HepG2 (cell line): ENCODE results near the gene C20orf204. TPM values are rescaled to one million over a fixed set of nuclear protein-coding genes. Genes with fewer than 3 reads are reported as not detected.
A peak's percentile ranks its signal among the peaks of the same experiment; 100 is the strongest.

Experiments
- IKZF1 ChIP-seq: fragments of 450-650 bp; IDR thresholded peaks from 2 replicates; pipeline ENCODE4 v1.7.1; 2016
- IRX3 ChIP-seq: sonication (generic); formaldehyde crosslinking; IDR thresholded peaks from 2 replicates; pipeline ENCODE4 v1.8.1; 2023; ENCODE audit warnings: mild to moderate bottlenecking, low read depth, missing genetic modification reagents, borderline replicate concordance
- NFKBIZ ChIP-seq: IDR thresholded peaks from 2 replicates; pipeline ENCODE4 v1.6.1; 2018; ENCODE audit warnings: missing genetic modification reagents, missing compliant biosample characterization
- RBM22 ChIP-seq: fragments of 200-400 bp; formaldehyde crosslinking; optimal IDR thresholded peaks from 2 replicates; pipeline ENCODE3; 2017; ENCODE audit warnings: mild to moderate bottlenecking, low read length, moderate library complexity
- SNAPC2 ChIP-seq: sonication (generic); formaldehyde crosslinking; IDR thresholded peaks from 2 replicates; pipeline ENCODE4 v1.8.1; 2022; ENCODE audit warnings: mild to moderate bottlenecking, missing genetic modification reagents
- TSC22D2 ChIP-seq: sonication (generic); formaldehyde crosslinking; IDR thresholded peaks from 2 replicates; pipeline ENCODE4 v1.5.1; 2020; ENCODE audit warnings: missing genetic modification reagents, mild to moderate bottlenecking, borderline replicate concordance
- polyA plus RNA-seq, 8 experiments: library from polyadenylated mRNA; depleted of rRNA in 3 of 8; stranded (reverse) in 7 of 8; unstranded in 1 of 8; fragments of >200 nt; fragmentation: Illumina TruSeq in 4 of 8; extraction: Trizol in 4 of 8; gene quantifications; 2 replicates each; pipeline versions ENCODE4 v1.2.1 to v1.2.3, GENCODE V29; 2011 to 2016; ENCODE audit warnings: low read depth in 4 of 8, missing spikeins in 1 of 8, mixed read lengths in 1 of 8; ENCODE audit not compliant: insufficient read depth in 1 of 8
- total RNA-seq, 5 experiments: library from RNA; depleted of rRNA; stranded (reverse); fragments of >200 nt; fragmentation: Illumina TruSeq; extraction: Trizol; gene quantifications; 2 replicates each; pipeline ENCODE4 v1.2.3, GENCODE V29; 2016; ENCODE audit warnings: low read depth in 1 of 5
- TF ChIP-seq, protein P1 (sequence below): IDR thresholded peaks from 2 replicates; pipeline ENCODE4 v1.6.1; 2016; ENCODE audit warnings: low read depth, missing genetic modification reagents, missing compliant biosample characterization
- TF ChIP-seq, protein P2 (sequence below): sonication (generic); formaldehyde crosslinking; IDR thresholded peaks from 2 replicates; pipeline ENCODE4 v1.4.0; 2020; ENCODE audit warnings: low read depth, missing genetic modification reagents
- TF ChIP-seq, protein P3 (sequence below): sonication (generic); IDR thresholded peaks from 2 replicates; pipeline ENCODE4 v1.6.1; 2016; ENCODE audit warnings: low read depth, borderline replicate concordance
- TF ChIP-seq, protein P4 (sequence below): sonication (generic); formaldehyde crosslinking; IDR thresholded peaks from 2 replicates; pipeline ENCODE4 v1.8.0; 2022; ENCODE audit warnings: mild to moderate bottlenecking, missing genetic modification reagents; ENCODE audit not compliant: insufficient replicate concordance
- TF ChIP-seq, protein P5 (sequence below): sonication (generic); formaldehyde crosslinking; IDR thresholded peaks from 2 replicates; pipeline ENCODE4 v1.4.0; 2020; ENCODE audit warnings: missing genetic modification reagents, borderline replicate concordance

The C20orf204 gene
- total and polyA plus RNA-seq, 2 of the 13 experiments (the other 11 are each of a cell fraction or from before 2014, with no cell fraction given): 22.1 to 80.0 TPM

DNA sequence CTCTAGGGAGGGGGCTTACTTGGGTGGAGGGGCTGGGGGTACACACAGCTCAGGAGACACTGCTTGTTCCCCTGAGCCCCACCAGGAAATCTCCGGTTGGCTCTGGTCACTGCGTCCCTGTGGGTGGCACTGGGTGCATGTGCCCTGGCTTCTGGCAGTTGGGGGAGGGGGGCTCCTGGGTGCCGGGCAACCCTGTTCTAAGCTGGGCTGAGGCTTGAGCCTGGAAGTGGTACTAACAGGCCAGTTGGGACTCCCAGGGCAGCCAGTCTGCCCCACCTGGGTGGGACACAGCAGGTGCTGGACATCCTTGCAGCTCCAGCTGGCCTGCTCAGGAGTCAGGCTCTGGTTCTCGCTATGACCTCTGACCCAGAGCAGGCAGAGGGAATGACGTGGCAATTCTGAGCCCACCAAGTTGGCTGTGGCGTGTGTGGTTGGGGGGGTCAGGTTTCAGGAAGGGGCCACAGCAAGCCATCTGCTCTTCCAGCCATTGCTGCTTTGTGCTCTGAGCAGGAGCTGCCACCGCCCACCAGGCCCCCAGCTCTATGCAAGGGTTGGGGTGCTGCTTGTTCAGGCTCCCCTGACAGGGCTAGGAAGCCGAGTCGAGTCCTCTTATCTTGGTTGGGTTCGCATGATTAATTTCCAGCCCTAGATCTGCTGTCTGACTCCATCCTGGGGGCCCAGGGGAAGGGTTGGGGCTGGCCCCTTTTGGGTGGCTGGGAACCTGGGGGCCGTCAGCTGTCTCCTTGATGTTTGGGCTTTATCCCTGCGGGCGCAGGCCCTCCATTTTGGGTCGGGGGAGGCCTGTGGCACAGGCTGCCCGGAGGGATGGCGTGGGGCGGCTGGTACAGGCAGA, 590 bp downstream of the C20orf204 start (continued):
- TF ChIP-seq SNAPC2 (CRISPR knock-in tag): peak; percentile 87; the same call in 1 of the 2 replicates
- TF ChIP-seq, protein P1, sequence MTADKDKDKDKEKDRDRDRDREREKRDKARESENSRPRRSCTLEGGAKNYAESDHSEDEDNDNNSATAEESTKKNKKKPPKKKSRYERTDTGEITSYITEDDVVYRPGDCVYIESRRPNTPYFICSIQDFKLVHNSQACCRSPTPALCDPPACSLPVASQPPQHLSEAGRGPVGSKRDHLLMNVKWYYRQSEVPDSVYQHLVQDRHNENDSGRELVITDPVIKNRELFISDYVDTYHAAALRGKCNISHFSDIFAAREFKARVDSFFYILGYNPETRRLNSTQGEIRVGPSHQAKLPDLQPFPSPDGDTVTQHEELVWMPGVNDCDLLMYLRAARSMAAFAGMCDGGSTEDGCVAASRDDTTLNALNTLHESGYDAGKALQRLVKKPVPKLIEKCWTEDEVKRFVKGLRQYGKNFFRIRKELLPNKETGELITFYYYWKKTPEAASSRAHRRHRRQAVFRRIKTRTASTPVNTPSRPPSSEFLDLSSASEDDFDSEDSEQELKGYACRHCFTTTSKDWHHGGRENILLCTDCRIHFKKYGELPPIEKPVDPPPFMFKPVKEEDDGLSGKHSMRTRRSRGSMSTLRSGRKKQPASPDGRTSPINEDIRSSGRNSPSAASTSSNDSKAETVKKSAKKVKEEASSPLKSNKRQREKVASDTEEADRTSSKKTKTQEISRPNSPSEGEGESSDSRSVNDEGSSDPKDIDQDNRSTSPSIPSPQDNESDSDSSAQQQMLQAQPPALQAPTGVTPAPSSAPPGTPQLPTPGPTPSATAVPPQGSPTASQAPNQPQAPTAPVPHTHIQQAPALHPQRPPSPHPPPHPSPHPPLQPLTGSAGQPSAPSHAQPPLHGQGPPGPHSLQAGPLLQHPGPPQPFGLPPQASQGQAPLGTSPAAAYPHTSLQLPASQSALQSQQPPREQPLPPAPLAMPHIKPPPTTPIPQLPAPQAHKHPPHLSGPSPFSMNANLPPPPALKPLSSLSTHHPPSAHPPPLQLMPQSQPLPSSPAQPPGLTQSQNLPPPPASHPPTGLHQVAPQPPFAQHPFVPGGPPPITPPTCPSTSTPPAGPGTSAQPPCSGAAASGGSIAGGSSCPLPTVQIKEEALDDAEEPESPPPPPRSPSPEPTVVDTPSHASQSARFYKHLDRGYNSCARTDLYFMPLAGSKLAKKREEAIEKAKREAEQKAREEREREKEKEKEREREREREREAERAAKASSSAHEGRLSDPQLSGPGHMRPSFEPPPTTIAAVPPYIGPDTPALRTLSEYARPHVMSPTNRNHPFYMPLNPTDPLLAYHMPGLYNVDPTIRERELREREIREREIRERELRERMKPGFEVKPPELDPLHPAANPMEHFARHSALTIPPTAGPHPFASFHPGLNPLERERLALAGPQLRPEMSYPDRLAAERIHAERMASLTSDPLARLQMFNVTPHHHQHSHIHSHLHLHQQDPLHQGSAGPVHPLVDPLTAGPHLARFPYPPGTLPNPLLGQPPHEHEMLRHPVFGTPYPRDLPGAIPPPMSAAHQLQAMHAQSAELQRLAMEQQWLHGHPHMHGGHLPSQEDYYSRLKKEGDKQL: no peak
- no peak for TF ChIP-seq NFKBIZ (CRISPR knock-in tag)
- TF ChIP-seq, protein P2, sequence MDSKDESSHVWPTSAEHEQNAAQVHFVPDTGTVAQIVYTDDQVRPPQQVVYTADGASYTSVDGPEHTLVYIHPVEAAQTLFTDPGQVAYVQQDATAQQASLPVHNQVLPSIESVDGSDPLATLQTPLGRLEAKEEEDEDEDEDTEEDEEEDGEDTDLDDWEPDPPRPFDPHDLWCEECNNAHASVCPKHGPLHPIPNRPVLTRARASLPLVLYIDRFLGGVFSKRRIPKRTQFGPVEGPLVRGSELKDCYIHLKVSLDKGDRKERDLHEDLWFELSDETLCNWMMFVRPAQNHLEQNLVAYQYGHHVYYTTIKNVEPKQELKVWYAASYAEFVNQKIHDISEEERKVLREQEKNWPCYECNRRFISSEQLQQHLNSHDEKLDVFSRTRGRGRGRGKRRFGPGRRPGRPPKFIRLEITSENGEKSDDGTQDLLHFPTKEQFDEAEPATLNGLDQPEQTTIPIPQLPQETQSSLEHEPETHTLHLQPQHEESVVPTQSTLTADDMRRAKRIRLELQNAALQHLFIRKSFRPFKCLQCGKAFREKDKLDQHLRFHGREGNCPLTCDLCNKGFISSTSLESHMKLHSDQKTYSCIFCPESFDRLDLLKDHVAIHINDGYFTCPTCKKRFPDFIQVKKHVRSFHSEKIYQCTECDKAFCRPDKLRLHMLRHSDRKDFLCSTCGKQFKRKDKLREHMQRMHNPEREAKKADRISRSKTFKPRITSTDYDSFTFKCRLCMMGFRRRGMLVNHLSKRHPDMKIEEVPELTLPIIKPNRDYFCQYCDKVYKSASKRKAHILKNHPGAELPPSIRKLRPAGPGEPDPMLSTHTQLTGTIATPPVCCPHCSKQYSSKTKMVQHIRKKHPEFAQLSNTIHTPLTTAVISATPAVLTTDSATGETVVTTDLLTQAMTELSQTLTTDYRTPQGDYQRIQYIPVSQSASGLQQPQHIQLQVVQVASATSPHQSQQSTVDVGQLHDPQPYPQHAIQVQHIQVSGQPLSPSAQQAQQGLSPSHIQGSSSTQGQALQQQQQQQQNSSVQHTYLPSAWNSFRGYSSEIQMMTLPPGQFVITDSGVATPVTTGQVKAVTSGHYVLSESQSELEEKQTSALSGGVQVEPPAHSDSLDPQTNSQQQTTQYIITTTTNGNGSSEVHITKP (CRISPR knock-in tag): no peak
- TF ChIP-seq, protein P3, sequence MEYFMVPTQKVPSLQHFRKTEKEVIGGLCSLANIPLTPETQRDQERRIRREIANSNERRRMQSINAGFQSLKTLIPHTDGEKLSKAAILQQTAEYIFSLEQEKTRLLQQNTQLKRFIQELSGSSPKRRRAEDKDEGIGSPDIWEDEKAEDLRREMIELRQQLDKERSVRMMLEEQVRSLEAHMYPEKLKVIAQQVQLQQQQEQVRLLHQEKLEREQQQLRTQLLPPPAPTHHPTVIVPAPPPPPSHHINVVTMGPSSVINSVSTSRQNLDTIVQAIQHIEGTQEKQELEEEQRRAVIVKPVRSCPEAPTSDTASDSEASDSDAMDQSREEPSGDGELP: peak; percentile 75; the same call in 1 of the 2 replicates
- TF ChIP-seq IRX3 (CRISPR knock-in tag): no peak
- peak; percentile 3 for TF ChIP-seq RBM22
- TF ChIP-seq, protein P4, sequence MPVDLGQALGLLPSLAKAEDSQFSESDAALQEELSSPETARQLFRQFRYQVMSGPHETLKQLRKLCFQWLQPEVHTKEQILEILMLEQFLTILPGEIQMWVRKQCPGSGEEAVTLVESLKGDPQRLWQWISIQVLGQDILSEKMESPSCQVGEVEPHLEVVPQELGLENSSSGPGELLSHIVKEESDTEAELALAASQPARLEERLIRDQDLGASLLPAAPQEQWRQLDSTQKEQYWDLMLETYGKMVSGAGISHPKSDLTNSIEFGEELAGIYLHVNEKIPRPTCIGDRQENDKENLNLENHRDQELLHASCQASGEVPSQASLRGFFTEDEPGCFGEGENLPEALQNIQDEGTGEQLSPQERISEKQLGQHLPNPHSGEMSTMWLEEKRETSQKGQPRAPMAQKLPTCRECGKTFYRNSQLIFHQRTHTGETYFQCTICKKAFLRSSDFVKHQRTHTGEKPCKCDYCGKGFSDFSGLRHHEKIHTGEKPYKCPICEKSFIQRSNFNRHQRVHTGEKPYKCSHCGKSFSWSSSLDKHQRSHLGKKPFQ (CRISPR knock-in tag): peak; percentile 25
- TF ChIP-seq, protein P5, sequence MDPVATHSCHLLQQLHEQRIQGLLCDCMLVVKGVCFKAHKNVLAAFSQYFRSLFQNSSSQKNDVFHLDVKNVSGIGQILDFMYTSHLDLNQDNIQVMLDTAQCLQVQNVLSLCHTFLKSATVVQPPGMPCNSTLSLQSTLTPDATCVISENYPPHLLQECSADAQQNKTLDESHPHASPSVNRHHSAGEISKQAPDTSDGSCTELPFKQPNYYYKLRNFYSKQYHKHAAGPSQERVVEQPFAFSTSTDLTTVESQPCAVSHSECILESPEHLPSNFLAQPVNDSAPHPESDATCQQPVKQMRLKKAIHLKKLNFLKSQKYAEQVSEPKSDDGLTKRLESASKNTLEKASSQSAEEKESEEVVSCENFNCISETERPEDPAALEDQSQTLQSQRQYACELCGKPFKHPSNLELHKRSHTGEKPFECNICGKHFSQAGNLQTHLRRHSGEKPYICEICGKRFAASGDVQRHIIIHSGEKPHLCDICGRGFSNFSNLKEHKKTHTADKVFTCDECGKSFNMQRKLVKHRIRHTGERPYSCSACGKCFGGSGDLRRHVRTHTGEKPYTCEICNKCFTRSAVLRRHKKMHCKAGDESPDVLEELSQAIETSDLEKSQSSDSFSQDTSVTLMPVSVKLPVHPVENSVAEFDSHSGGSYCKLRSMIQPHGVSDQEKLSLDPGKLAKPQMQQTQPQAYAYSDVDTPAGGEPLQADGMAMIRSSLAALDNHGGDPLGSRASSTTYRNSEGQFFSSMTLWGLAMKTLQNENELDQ: no peak
- TF ChIP-seq TSC22D2 (CRISPR knock-in tag): no peak; the same call in 1 of the 2 replicates
- no peak for TF ChIP-seq IKZF1
